Measurements from ENCODE around the gene KRTAP4-5.
"Not testable (repeated sequence)": the region's sequence is repeated elsewhere in the genome, so short reads cannot be mapped to it uniquely, and the experiment has no call there.

The KRTAP4-5 gene

DNA sequence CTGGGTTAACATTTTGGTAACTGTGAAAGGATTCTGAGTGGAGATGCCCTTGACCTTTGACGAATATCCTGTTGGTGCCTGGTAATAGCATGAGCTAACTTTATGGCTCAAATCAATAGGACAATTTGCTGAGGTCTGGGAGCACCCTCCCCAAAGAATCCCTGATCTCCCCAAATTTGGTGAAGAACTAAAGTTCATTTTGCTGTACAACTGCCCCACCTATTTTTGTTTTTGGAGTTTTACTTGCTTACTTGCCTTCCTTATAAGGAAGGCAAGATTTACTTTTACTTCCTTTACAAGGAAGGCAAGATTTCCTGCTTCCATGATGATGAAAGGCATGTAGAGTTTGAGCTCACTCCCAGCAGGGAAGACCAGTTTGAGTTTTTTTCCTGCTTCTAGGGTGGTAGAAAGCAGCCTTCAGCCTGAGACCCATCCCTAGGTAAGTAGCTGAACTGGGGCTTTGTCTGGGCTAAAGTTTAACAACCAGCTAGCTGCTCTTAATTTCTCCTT, 41.6 kb downstream of the KRTAP4-5 start:
- no peak overlapping the region for H3K4me3 ChIP-seq (ENCODE audit: low read length)
- TF ChIP-seq ZNF274 (IDR thresholded peaks at IDR 0.05; ENCODE audit: low read depth, low read length) = no peak

GRCh38 chr17:41105347-41105746, 44.3 kb downstream of the KRTAP4-5 start, which contains the start of gene KRTAP4-9:
TSS of gene KRTAP4-9 (plus strand) at chr17:41105389. CDS start at chr17:41105389, 0 bp downstream.
- not testable (repeated sequence) for H3K4me3 ChIP-seq (ENCODE audit: low read length)

GRCh38 chr17:41104386-41105038, 45.1 kb downstream of the KRTAP4-5 start:
- not testable (repeated sequence) for H3K4me3 ChIP-seq (ENCODE audit: low read length)

DNA sequence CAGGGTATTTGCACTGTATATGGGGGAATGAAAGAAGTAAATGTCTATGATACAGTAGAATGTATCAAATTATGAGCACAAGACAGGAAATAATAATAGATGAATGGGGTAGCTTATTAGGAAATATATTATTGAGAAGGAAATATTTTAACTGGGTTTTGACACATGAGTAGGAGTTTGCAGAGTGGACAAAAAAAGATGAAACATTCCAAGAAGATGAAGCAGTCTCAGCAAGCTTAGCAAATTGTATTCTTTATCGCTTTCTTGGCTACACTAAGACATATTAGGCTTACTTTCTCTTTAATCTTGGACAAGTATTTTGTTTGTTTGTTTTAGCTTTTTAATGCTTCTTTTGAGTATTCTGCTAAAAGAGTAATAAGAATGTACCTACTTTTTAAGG, 45.7 kb downstream of the KRTAP4-5 start:
- TF ChIP-seq ZNF274 (IDR thresholded peaks at IDR 0.05; ENCODE audit: low read depth, low read length) = no peak
- H3K4me3 ChIP-seq (ENCODE audit: low read length) = no peak overlapping the region

DNA sequence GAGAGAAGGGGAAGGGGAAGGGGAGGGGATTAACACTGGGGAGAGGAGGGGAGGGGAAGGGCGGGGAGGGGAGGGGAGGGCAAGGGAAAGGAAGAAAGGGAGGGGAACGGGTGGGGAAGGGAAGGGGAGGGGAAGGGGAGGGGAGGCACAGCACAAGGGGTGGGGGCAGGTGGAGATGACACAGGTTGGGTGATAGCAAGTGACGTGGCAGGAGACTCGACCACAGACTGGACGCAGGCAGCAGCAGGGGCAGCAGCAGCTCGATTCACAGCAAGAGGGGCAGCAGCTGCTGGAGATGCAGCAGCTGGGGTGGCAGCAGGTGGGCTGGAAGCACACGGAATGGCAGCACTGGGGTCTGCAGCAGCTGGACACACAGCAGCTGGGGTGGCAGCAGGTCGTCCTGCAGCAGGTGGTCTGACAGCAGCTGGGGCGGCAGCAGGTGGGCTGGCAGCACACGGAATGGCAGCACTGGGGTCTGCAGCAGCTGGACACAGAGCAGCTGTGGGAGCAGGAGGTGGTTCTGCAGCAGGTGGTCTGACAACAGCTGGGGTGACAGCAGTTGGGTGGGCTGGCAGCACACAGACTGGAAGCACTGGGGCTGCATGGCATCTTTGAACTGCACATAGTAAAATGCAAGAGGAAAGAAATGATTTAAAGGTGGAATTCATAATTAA, 47.9 kb downstream of the KRTAP4-5 start, which contains the start of gene KRTAP4-16:
KRTAP4-16 (minus strand) TSS at position 624 of the 674 bp plus-strand sequence; CDS start at position 624, 0 bp downstream.
- no peak for TF ChIP-seq ZNF274 (IDR thresholded peaks at IDR 0.05; ENCODE audit: low read depth, low read length)
- H3K4me3 ChIP-seq (ENCODE audit: low read length) = no peak within 1 kb of the TSS

DNA sequence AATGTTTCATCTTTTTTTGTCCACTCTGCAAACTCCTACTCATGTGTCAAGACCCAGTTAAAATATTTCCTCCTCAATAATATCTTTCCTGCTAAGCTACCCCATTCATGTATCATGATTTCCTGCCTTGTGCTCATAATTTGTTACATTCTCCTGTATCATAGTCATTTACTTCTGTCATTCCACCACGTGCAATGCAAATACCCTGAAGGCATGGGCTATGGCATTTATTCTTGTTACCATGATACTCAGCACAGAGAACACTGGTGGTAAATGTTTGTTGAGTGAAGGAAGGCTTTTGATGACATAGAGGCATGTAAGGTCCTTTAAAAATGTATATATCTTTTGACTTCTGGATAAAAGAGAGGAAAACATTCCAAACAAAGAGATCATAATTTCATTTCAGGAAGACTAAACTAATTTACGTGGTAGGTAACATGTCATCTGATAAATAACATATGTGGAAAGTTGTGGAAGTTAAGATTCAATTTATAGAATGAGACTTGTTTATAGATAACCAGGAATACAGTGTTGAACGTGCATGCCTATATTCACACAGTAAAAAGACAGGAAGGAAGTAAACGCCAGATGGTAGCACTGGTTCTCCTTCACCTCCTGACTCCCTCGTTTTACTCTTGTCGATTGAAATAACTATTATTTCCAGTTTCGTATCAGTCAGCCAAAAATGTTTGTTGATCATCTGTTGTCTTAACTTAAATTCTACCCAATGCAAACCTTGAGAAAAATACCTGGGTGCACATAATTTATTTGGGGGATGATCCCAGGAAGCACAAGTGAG, 49.7 kb downstream of the KRTAP4-5 start:
- not testable (repeated sequence) for H3K4me3 ChIP-seq (ENCODE audit: low read length)

Data from GM08714 (cell line).